ENCODE measurements around the gene BOD1. TPM values are rescaled to one million over a fixed set of nuclear protein-coding genes. Genes with fewer than 3 reads are reported as not detected.

BOD1 gene
- total RNA-seq, 1 donor from 2014 or later, result 40.9 TPM

- Histone ChIP-seq H3K27ac (no peak overlapping the region), H3K36me3 (no peaks in the 10 kb centered on the region)
- intact Hi-C loops (cut with DNase I), result no loop called here
Measured at GRCh38 chr5:173628501-173628900, 12.1 kb upstream of the BOD1 start.

GRCh38 chr5:173627860-173628392 is 11.5 kb upstream of the BOD1 start:
- H3K27ac ChIP-seq, result no peak overlapping the region
- H3K9me3 ChIP-seq, result no peaks in the 10 kb centered on the region
- DNase-seq (no peak), ATAC-seq (no peak)
- no peaks in the 10 kb centered on the region for H3K36me3 ChIP-seq
- H3K4me3 ChIP-seq, result no peak overlapping the region
- intact Hi-C loops (cut with DNase I), result no loop called here
- H3K4me1 ChIP-seq, result no peaks in the 10 kb centered on the region
- no peak for TF ChIP-seq CTCF (IDR thresholded peaks at IDR 0.05)
- no peaks in the 10 kb centered on the region for H3K27me3 ChIP-seq

More at GRCh38 chr5:173628501-173628900, 12.1 kb upstream of the BOD1 start:
- no peak for ATAC-seq
- DNase-seq, result no peak
- no peaks in the 10 kb centered on the region for H3K4me1 ChIP-seq
- no peak overlapping the region for H3K4me3 ChIP-seq
- no peaks in the 10 kb centered on the region for H3K9me3 ChIP-seq
- TF ChIP-seq CTCF (IDR thresholded peaks at IDR 0.05), result no peak
- no peaks in the 10 kb centered on the region for H3K27me3 ChIP-seq

GRCh38 chr5:173627271-173627670 is 10.8 kb upstream of the BOD1 start:
- H3K27ac ChIP-seq, result no peak overlapping the region
- intact Hi-C loops (cut with DNase I), result no loop called here
- no peak for TF ChIP-seq CTCF (IDR thresholded peaks at IDR 0.05)

GRCh38 chr5:173626505-173626820 is 10.0 kb upstream of the BOD1 start:
- no peak for TF ChIP-seq CTCF (IDR thresholded peaks at IDR 0.05)
- H3K9me3 ChIP-seq, result no peaks in the 10 kb centered on the region
- ATAC-seq, result no peak
- no peak overlapping the region for H3K27ac ChIP-seq
- H3K27me3 ChIP-seq, result no peaks in the 10 kb centered on the region
- no peak for DNase-seq
- H3K4me1 ChIP-seq, result no peaks in the 10 kb centered on the region
- no peaks in the 10 kb centered on the region for H3K36me3 ChIP-seq
- intact Hi-C loops (cut with DNase I), result no loop called here
- no peak overlapping the region for H3K4me3 ChIP-seq

More at GRCh38 chr5:173627271-173627670, 10.8 kb upstream of the BOD1 start:
- no peaks in the 10 kb centered on the region for H3K27me3 ChIP-seq
- DNase-seq (no peak), ATAC-seq (no peak)
- H3K4me1 ChIP-seq, result no peaks in the 10 kb centered on the region
- H3K4me3 ChIP-seq, result no peak overlapping the region
- H3K36me3 ChIP-seq, result no peaks in the 10 kb centered on the region
- no peaks in the 10 kb centered on the region for H3K9me3 ChIP-seq

- Histone ChIP-seq H3K9me3 (no peaks in the 10 kb centered on the region), H3K27ac (no peak overlapping the region)
Measured at GRCh38 chr5:173625673-173626504, 9.4 kb upstream of the BOD1 start.

More at GRCh38 chr5:173625673-173626504, 9.4 kb upstream of the BOD1 start:
- Histone ChIP-seq H3K27me3 (no peaks in the 10 kb centered on the region), H3K4me3 (no peak overlapping the region), H3K4me1 (no peaks in the 10 kb centered on the region), H3K36me3 (no peaks in the 10 kb centered on the region)
- peak; percentile 21 for ATAC-seq
- no peak for TF ChIP-seq CTCF (IDR thresholded peaks at IDR 0.05)
- intact Hi-C loops (cut with DNase I), result no loop called here
- no peak for DNase-seq
